Endothelial cell of hepatic sinusoid (primary cell): Measurements from ENCODE around the gene BORCS6.

Experiments
- in situ Hi-C: cut with HindIII; loops from 2 replicates; pipeline ENCODE4 v1.10.0; 2017; ENCODE audit warnings: low sequenced_read_pairs

Gene BORCS6

DNA sequence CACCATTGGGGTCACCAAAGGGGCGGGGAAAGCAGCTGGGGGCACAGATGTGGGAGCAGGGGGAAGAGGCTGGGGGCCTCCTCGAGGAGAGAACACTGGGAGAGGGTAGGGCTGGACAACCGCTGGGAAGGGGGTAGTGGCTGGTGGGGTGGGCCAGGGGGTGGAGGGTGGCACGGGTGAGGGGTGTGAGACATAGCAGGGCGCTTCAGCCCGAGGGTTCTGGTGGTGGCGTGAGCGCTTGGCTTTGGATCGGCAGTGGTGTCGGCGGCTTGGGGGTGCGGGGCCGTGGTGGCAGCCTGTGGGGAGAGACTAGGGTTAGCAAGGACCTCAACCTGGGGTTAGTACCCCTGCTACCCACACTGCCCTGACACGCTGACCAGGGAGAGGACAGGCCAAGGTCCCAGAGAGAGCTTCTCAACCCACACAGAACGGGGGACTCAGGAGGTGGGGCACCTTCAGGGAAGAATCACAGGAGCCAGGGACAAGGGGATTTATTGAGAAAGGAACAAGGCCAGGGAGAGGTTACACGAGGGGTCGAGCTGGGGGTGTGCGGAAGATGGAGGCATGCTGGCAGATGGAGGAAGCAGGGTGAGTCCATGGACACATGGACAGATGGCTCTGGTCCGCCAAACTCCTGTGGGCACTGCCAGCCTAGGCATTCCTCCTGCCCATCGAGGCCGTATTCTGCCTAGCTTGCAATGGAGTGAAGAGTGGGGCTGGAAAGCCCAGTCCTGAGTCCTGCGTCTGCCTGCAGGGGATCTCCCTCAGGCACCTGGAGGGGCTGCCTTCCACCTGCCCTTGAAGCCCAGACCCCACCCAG lies 46.2 kb downstream of the BORCS6 start:
- in situ Hi-C loops = no loop called here

DNA sequence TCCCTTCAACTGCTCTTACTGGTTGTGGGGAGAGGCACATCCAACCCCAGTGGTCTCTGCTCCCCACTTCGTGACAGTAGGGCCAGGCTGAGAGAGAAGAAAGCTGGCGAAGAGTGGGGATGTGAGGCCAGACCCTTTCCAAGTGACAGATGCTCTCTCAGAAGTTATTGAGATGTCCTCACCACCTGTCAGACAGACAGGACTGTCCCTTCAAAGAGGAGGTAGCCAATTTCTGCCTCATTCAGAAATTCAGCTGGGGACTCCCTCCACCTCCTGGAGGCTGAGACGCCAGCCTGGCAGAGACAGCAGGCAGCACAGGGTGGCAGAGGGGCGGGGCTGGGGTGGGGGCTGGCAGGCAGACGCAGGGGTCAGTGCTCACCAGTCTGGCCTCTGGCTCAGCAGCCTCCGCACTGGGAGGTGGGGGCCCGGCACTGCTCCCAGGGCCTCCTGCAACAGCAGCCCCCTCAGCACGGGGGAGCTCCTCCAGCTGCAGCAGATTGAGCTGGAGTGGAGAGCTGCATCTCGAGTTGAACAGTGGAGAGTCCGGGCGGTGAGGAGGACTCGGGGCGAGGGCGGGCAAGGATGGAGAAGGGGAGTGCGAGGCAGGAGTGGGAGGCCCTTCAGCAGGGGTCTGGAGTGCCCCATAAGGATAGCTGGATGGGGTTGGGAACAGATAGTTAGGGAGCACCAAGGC lies 46.9 kb downstream of the BORCS6 start:
- in situ Hi-C loops = no loop called here

DNA sequence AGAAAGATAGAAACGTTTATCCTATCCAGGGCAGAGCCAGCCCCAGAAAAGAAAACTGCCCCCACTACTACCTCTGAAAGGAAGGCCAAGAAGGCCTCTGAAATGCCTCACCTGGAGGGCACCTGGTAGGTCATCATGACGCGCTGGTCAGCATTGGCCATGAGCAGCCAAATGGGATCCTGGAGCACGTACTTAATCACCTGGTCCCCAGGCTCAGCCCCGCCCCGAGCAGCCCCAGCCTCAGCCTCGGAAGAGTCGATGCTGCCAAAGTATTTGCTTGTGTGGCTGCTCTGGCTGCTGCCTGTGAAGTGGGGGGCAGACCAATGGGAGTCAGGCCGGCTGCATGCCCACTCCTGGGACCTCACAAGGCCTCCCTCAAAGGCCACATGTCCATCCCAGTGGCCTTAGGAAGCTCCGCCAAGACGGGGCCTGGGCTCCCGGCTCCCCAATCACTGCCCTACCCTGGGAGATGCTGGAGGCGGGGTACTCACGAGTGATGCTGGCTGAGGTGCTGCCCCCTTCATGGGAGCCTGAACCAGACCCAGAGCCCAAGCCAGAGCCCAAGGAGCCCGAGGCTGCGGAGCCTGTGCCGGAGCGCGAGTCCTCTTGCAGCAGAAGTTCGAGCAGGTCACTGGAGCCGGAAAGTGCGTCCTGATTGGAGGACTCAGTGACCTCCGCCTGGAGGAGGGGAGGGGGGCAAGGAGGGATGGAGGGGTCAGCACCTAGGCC lies 47.7 kb downstream of the BORCS6 start:
- in situ Hi-C loops = no loop called here

DNA sequence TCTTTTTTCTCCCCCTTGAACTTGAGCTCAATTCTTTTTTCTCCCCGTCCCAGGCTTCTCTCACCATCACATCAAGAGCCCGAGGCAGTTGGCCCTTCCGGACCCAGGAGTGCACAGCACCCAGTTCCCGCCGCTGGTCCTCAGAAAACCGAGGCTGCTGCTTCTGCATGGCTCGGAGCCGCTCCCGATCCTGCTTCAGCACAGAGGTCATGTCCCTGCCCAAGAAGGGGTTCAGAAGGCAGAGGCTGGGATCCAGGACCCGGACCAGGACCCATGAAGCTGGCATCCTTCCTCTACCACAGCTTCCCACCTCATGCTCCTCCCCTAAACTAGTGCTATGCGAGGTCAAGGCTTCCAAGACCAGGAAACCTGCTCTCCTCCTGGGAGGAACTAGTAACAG lies 48.2 kb downstream of the BORCS6 start:
- in situ Hi-C loops = no loop called here

DNA sequence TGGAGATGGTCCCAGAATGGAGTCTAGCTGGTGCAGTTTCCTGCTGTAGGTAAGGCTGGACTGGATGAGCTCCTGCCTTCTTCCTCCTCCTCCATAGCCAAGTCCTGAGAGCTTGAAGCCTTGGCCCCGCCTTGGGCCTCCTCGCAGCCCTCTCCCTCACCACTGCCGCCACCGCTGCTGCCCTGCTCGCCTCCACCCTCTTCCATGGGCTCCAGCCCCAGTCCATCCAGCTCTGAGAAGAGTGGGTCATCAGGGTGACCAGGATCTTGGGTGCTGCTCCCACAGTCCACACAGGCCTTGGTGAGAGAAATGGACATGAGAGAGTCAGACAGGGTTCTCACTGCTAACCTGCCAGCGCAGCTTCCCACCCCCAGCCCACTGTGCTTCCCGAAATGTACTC lies 48.9 kb downstream of the BORCS6 start:
- in situ Hi-C loops = no loop called here

DNA sequence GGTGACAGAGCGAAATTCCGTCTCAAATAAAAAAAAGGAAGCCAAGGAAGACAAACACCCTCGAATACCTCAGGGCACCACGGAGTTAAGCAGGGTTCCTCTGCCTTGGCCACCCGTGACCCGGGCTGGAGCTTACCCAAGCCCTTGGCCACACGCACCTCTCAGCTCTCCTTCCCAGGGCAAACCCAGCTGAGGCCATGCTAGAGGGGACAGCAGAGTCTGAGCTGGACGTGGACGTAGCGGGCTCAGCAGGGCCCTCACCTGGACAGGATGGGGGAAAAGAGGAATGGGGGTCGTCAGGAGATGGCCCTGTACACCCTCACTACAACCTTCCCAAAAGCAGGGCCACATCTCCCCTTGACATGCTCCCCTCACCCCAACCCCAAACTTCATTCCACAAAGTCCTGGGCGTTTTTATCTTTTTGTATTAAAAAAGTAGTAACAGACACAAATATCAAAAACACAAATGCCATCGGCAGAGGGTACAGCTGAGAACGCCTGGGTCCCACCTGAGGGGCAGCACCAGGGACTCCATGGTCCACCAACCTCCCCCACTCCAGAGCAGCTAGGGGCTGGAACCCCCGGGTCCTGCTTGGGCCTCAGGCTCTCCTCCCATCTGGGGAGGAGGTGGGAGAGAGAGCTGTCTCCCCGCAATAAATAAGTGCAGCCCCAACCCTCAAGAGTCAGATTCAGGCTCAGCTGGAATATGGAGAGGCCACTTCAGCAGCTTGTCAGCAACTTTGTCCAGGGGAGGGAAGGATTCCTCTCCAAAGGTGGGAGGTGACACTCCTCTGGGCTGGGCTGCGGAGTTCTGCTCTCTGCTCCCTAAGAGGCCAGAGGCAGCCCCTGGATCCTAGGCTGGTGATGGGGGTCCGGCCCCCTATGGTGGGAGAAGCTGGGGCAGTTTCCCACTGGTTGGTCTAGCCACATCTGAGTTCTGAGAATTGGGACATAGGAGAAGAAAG lies 49.6 kb downstream of the BORCS6 start:
- in situ Hi-C loops = no loop called here

DNA sequence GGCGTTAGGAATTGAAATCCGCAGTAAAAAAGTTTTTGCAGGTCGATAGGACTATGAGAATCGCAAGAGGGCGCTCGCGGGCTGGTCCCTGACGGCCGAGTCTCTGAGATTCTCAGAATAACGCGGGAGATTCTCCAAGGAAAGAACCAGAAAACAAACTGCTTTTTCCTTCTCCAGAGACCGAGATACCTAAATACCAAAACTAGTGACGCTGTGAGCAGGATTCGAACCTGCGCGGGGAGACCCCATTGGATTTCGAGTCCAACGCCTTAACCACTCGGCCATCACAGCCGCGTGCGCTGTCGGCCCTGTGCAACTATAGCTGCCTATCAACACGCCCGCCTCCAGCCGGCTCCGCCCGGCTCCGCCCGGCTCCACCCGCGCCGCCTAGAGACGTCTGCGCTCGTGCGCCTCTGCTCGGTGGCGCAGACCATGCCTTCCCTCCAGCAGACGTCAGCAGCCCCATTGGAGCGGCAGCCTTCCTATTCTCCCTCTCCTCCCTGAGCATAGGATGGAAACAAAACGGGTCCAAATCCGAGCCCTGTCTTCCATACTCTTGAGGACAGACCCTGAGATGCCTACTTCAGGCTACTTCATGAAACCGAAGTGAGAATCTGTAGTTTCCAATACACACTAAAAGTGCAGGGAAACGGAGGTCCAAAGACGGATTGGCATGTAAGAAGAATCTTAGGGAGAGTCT lies 51.2 kb downstream of the BORCS6 start:
- in situ Hi-C loops = no loop called here

DNA sequence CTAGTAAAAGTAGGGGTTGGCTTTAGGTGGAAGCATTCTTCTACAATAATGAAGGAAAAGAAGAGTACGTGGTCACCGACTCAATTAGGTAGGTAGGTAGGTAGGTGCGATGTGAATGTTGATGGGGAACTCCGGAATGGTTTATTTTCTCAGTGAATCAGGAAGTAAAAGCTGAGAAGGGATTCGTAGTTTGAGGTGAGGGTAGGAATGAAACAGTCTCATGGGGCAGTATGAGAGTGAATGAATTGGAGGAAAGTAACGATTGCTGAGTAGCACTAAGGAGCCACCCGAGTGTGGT lies 51.7 kb downstream of the BORCS6 start:
- in situ Hi-C loops = no loop called here
